Panc1 (cell line): ENCODE measurements around the gene GFY. TPM values are rescaled to one million over a fixed set of nuclear protein-coding genes. Genes with fewer than 3 reads are reported as not detected.

Experiments used
- ATAC-seq: fragments of 200-7000 bp; cut with Tn5 transposase; 2 replicates; pipeline ENCODE4 v1.9.1; 2020; ENCODE audit warnings: mild to moderate bottlenecking, moderate library complexity
- BruUV-seq: library from RNA; stranded (reverse); fragments of 400-500 nt; replicated peaks from 2 replicates; lab custom pipeline; 2021; lab: Mats Ljungman, UMichigan
- CTCF ChIA-PET: fragments of 300-600 bp; sonication (Branson Sonifier 250); formaldehyde crosslinking; loops from one replicate; lab custom pipeline; 2022; ENCODE audit warnings: antibody characterized with exemption; lab: Charles Lee
- POLR2A ChIA-PET: fragments of 300-600 bp; sonication (Branson Sonifier 250); formaldehyde crosslinking; loops from one replicate; lab custom pipeline; 2022; ENCODE audit warnings: antibody characterized with exemption; lab: Charles Lee
- DNase-seq: peaks from one replicate; pipeline ENCODE4 v3.0.0-alpha.2; 2010; ENCODE audit warnings: low read depth, low spot score
- H3K27ac ChIP-seq: 2 replicates; pipeline ENCODE4 v1.5.1; 2011; ENCODE audit warnings: mild to moderate bottlenecking, low read length, inconsistent platforms
- H3K27me3 ChIP-seq: fragments of 200-500 bp; sonication (Bioruptor generic); 2 replicates; pipeline ENCODE4 v1.6.0; 2014; ENCODE audit warnings: low read length, inconsistent platforms; ENCODE audit not compliant: control insufficient read depth, insufficient read depth
- H3K36me3 ChIP-seq: fragments of 200-500 bp; sonication (Bioruptor generic); 2 replicates; pipeline ENCODE4 v1.5.1; 2014; ENCODE audit warnings: inconsistent platforms, mild to moderate bottlenecking, low read length, moderate library complexity; ENCODE audit not compliant: control insufficient read depth, insufficient read depth
- H3K4me1 ChIP-seq: 2 replicates; pipeline ENCODE4 v1.5.1; 2011; ENCODE audit warnings: inconsistent platforms, mild to moderate bottlenecking, low read length, moderate library complexity; ENCODE audit not compliant: control insufficient read depth, insufficient read depth
- H3K4me3 ChIP-seq, 2 experiments: 2 replicates each; pipeline ENCODE4 v1.5.1; 2011 to 2012; ENCODE audit warnings: low read depth in 2 of 2, low read length in 2 of 2, mild to moderate bottlenecking in 2 of 2, inconsistent platforms in 1 of 2, moderate library complexity in 1 of 2
- H3K9me3 ChIP-seq: fragments of 200-500 bp; sonication (Bioruptor generic); 2 replicates; pipeline ENCODE4 v1.5.1; 2014; ENCODE audit warnings: low read depth, mild to moderate bottlenecking, inconsistent platforms, low read length, moderate library complexity; ENCODE audit not compliant: control insufficient read depth, insufficient read depth
- CTCF ChIP-seq: fragments of 450-650 bp; IDR thresholded peaks from 2 replicates; pipeline ENCODE4 v1.5.1; 2017; ENCODE audit warnings: mild to moderate bottlenecking
- POLR2AphosphoS5 ChIP-seq: IDR thresholded peaks from 2 replicates; pipeline ENCODE4 v1.6.1; 2012; ENCODE audit warnings: mild to moderate bottlenecking, low read depth, low read length, moderate library complexity
- REST ChIP-seq, 2 experiments: IDR thresholded peaks; 2 replicates each; pipeline ENCODE4 v1.6.1; 2011 to 2012; ENCODE audit warnings: low read depth in 2 of 2, control low read depth in 1 of 2, low read length in 1 of 2, mild to moderate bottlenecking in 1 of 2, moderate library complexity in 1 of 2; ENCODE audit not compliant: insufficient read depth in 1 of 2
- SIN3A ChIP-seq: IDR thresholded peaks from 2 replicates; pipeline ENCODE4 v1.6.1; 2012; ENCODE audit warnings: low read depth, mild to moderate bottlenecking, low read length, moderate library complexity, borderline replicate concordance; ENCODE audit not compliant: insufficient read depth
- TCF7L2 ChIP-seq: IDR thresholded peaks from 2 replicates; pipeline ENCODE4 v1.6.1; 2011; ENCODE audit warnings: mild to moderate bottlenecking, low read depth, low read length, inconsistent platforms
- in situ Hi-C: cut with HindIII; loops from 2 replicates; pipeline ENCODE4 v1.10.0; 2016; ENCODE audit warnings: low sequenced_read_pairs, low pct_unique_long_range_greater_than_20kb
- intact Hi-C: fragments of 100-400 bp; cut with micrococcal nuclease; formaldehyde crosslinking; loops from one replicate; pipeline ENCODE4 v1.10.0; 2022; ENCODE audit not compliant: unreplicated experiment
- total RNA-seq: library from RNA; stranded (reverse); gene quantifications from one replicate; pipeline ENCODE4 v1.2.1, GENCODE V29; 2021; ENCODE audit not compliant: unreplicated experiment

Gene GFY
- total RNA-seq, 1 experiment from 2014 or later, result not detected

- H3K27ac ChIP-seq, result peak within 1 kb of the TSS; percentile 65
- no TSS peak for BruUV-seq
- in situ Hi-C loops, result no loop called here
- no peaks in the 10 kb centered on the region for H3K36me3 ChIP-seq
- DNase-seq (no peak), ATAC-seq (peak; percentile 51; the same call in 1 of the 2 replicates)
- POLR2A ChIA-PET, result no interaction called here
- H3K4me1 ChIP-seq, result no peaks in the 10 kb centered on the region
- CTCF ChIA-PET, result interaction anchor here (1.0 kb wide), 1 partner anchor 54 kb away, joined by 3 read pairs; no protein-coding TSS in a partner anchor
- H3K27me3 ChIP-seq, result no peaks in the 10 kb centered on the region
- peaks cover 1% of the 10 kb centered on the region; the same call in 1 of the 2 replicates for H3K9me3 ChIP-seq
- intact Hi-C loops, result no loop called here
- H3K4me3 ChIP-seq, result peak within 1 kb of the TSS; percentile 15 to 37; a peak in 3 of 4 replicates
- TF ChIP-seq POLR2AphosphoS5 (no peak), TCF7L2 (no peak), REST (IDR thresholded peaks at IDR 0.05; ENCODE audit: insufficient read depth in 1 of 2, low read depth in 2 of 2, low read length in 1 of 2) (no peak), CTCF (no peak), SIN3A (no peak)
These were observed 37.2 kb upstream of the GFY start, which contains the start of gene KASH5 for GRCh38 chr19:49387936-49388372. Gene KASH5, plus strand, starts transcription at chr19:49388249. Its CDS starts 2,635 bp downstream, at chr19:49390884.

GRCh38 chr19:49389406-49389805 lies 35.8 kb upstream of the GFY start:
- intact Hi-C loops (no loop called here), in situ Hi-C loops (no loop called here)
- DNase-seq, result no peak
- Histone ChIP-seq H3K36me3 (no peaks in the 10 kb centered on the region), H3K4me1 (no peaks in the 10 kb centered on the region), H3K27ac (no peak overlapping the region), H3K4me3 (no peak overlapping the region), H3K27me3 (no peaks in the 10 kb centered on the region), H3K9me3 (no peaks in the 10 kb centered on the region)
- CTCF ChIA-PET, result no interaction called here
- POLR2A ChIA-PET, result no interaction called here
- BruUV-seq, result no TSS peak
- no peak for ATAC-seq
- TF ChIP-seq CTCF, result no peak
- no peak for TF ChIP-seq REST (IDR thresholded peaks at IDR 0.05; ENCODE audit: insufficient read depth in 1 of 2, low read depth in 2 of 2, low read length in 1 of 2)
- TF ChIP-seq POLR2AphosphoS5, result no peak
- no peak for TF ChIP-seq TCF7L2
- no peak for TF ChIP-seq SIN3A
